Measurements from ENCODE around the gene UBA3. TPM values are rescaled to one million over a fixed set of nuclear protein-coding genes. Genes with fewer than 3 reads are reported as not detected.
A peak's percentile ranks its signal among the peaks of the same experiment; 100 is the strongest.

UBA3 gene
- total and polyA plus RNA-seq, 10 of the 15 experiments (the other 5 are each of a cell fraction or from before 2014, with no cell fraction given) = 72.9 to 131 (median 102) TPM

GRCh38 chr3:69120879-69121464, 40.8 kb upstream of the UBA3 start:
- peak overlapping the region; percentile 40 for H2AFZ ChIP-seq (ENCODE audit: control insufficient read depth, low read depth, low read length)
- ChIA-PET SMC1A (ENCODE audit: uncharacterized antibody, unreplicated experiment) (interaction anchor here (0.6 to 4.3 kb wide), 40 partner anchors 14 to 1720 kb away, joined by 3 to 58 read pairs (median 4); no protein-coding TSS in a partner anchor), CTCF (interaction anchor here (0.6 to 6.8 kb wide), 57 partner anchors 10 to 551 kb away, joined by 3 to 117 read pairs (median 4); partner anchors contain the start of gene EOGT), RAD21 (ENCODE audit: unreplicated experiment) (interaction anchor here (0.6 to 4.4 kb wide), 28 partner anchors 14 to 831 kb away, joined by 3 to 67 read pairs (median 4); partner anchors contain the start of gene TMF1), POLR2A (interaction anchor here (0.6 kb wide), 1 partner anchor 71 kb away, joined by 4 read pairs; no protein-coding TSS in a partner anchor)
- intact Hi-C loops (cut with micrococcal nuclease; ENCODE audit: unreplicated experiment) (loop anchor here (1.0 to 10.0 kb wide), 4 partner anchors 185 to 824 kb away; no protein-coding TSS in a partner anchor), in situ Hi-C loops (cut with MboI) (loop anchor here (10.0 kb wide), 1 partner anchor 554 kb away; no protein-coding TSS in a partner anchor)
- H3K27ac ChIP-seq (ENCODE audit: control insufficient read depth, insufficient read depth) = no peak overlapping the region
- H3K4me2 ChIP-seq (ENCODE audit: control insufficient read depth, insufficient read depth) = no peak overlapping the region
- peak; percentile 96 for ATAC-seq
- TF ChIP-seq IRF3 (IDR thresholded peaks at IDR 0.05) (no peak), SMC3 (IDR thresholded peaks at IDR 0.05; ENCODE audit: borderline replicate concordance, low read length) (peak; percentile 70; the same call in 1 of the 2 replicates), RAD21 (IDR thresholded peaks at IDR 0.05; ENCODE audit: insufficient read depth, low read depth, low read length) (peak; percentile 85), CTCF (IDR thresholded peaks at IDR 0.05 in 2 of 3, conservative IDR thresholded peaks at IDR 0.05 in 1 of 3; ENCODE audit: control insufficient read depth in 2 of 3, extremely low read depth in 1 of 3, insufficient read depth in 1 of 3, low read depth in 3 of 3, low read length in 3 of 3) (peak; percentile 91 to 98 (median 95); a peak in 5 of 6 replicates), LARP7 (IDR thresholded peaks at IDR 0.05) (no peak), MTA2 (IDR thresholded peaks at IDR 0.05; ENCODE audit: low read depth) (no peak), ZNF217 (IDR thresholded peaks at IDR 0.05) (no peak), SMARCA5 (IDR thresholded peaks at IDR 0.05) (0 out of 2 replicates have a peak, but pooled peaks have one; percentile 28), RUNX3 (IDR thresholded peaks at IDR 0.05; ENCODE audit: low read length) (peak; percentile 27; the same call in 1 of the 2 replicates), TCF7 (IDR thresholded peaks at IDR 0.05; ENCODE audit: borderline replicate concordance) (no peak), STAT3 (IDR thresholded peaks at IDR 0.05; ENCODE audit: low read depth, low read length) (no peak), KLF5 (IDR thresholded peaks at IDR 0.05; ENCODE audit: partially characterized antibody) (no peak)
- 0 out of 4 replicates have a peak, but pooled peaks cover 0 to 3% of the 10 kb centered on the region in 2 experiments for H3K27me3 ChIP-seq (replicated peaks in 1 of 2; ENCODE audit: control insufficient read depth in 2 of 2, insufficient read depth in 2 of 2, low read length in 1 of 2)
- 0% methylated on average over 1 of the region's 1 CpG for WGBS (ENCODE audit: insufficient coverage, insufficient replicate concordance, low lambda C conversion rate, missing lambda C conversion rate)
- no peak overlapping the region for H3K4me3 ChIP-seq
- H3K9me3 ChIP-seq (replicated peaks; ENCODE audit: control insufficient read depth, insufficient read depth, low read length) = no peaks in the 10 kb centered on the region
- H3K79me2 ChIP-seq (ENCODE audit: control insufficient read depth, insufficient read depth, low read length) = no peaks in the 10 kb centered on the region
- H3K9ac ChIP-seq (ENCODE audit: control insufficient read depth, insufficient read depth, low read length) = no peak overlapping the region
- FAIRE-seq = peak; percentile 95
- peak; percentile 48 for DNase-seq (ENCODE audit: low read depth, low spot score)
- no peaks in the 10 kb centered on the region for H3K4me1 ChIP-seq (ENCODE audit: control insufficient read depth, insufficient read depth, low read length)
- no peaks in the 10 kb centered on the region for H4K20me1 ChIP-seq (ENCODE audit: control insufficient read depth, insufficient read depth)
- H3K36me3 ChIP-seq (ENCODE audit: control insufficient read depth in 2 of 2, insufficient read depth in 2 of 2, low read length in 1 of 2) = no peaks in the 10 kb centered on the region
- BruUV-seq (replicated peaks) = no TSS peak
